CD4-positive, alpha-beta T cell treated with Interleukin-2 at 100 ng/mL for 4 hours (primary cell): ENCODE measurements around the gene MED13.
"Not testable (repeated sequence)": the region's sequence is repeated elsewhere in the genome, so short reads cannot be mapped to it uniquely, and the experiment has no call there.

Source experiments
- DNase-seq: peaks from one replicate; pipeline ENCODE4 v3.0.0-alpha.2; 2020; ENCODE audit warnings: low spot score

The MED13 gene

GRCh38 chr17:62052765-62053338, 12.2 kb downstream of the MED13 start:
- DNase-seq: no peak

GRCh38 chr17:62051053-62051452, 14.0 kb downstream of the MED13 start:
- no peak for DNase-seq

GRCh38 chr17:62049299-62049698, 15.8 kb downstream of the MED13 start:
- no peak for DNase-seq

- DNase-seq: no peak
Measured at GRCh38 chr17:62048262-62048661, 16.8 kb downstream of the MED13 start.

GRCh38 chr17:62045517-62045916, 19.6 kb downstream of the MED13 start:
- no peak for DNase-seq

- DNase-seq: no peak
Measured at GRCh38 chr17:62045109-62045508, 20.0 kb downstream of the MED13 start.

- no peak for DNase-seq
Measured at GRCh38 chr17:62043602-62044001, 21.5 kb downstream of the MED13 start.

GRCh38 chr17:62043140-62043539, 21.9 kb downstream of the MED13 start:
- DNase-seq: no peak

GRCh38 chr17:62038248-62038647, 26.8 kb downstream of the MED13 start:
- DNase-seq: no peak

- DNase-seq: no peak
Measured at GRCh38 chr17:62033317-62033716, 31.8 kb downstream of the MED13 start.

GRCh38 chr17:62032480-62032879, 32.6 kb downstream of the MED13 start:
- DNase-seq: no peak

- no peak for DNase-seq
Measured at GRCh38 chr17:62030264-62030663, 34.8 kb downstream of the MED13 start.

GRCh38 chr17:62024866-62025265, 40.2 kb downstream of the MED13 start:
- DNase-seq: no peak

GRCh38 chr17:62017912-62018311, 47.2 kb downstream of the MED13 start:
- no peak for DNase-seq

- DNase-seq: no peak
Measured at GRCh38 chr17:62017496-62017895, 47.6 kb downstream of the MED13 start.

GRCh38 chr17:62014526-62014925, 50.6 kb downstream of the MED13 start:
- no peak for DNase-seq

- no peak for DNase-seq
Measured at GRCh38 chr17:62009220-62009619, 55.9 kb downstream of the MED13 start.

- no peak for DNase-seq
Measured at GRCh38 chr17:62008294-62008693, 56.8 kb downstream of the MED13 start.

- DNase-seq: no peak
Measured at GRCh38 chr17:62004388-62004787, 60.7 kb downstream of the MED13 start.

- DNase-seq: not testable (repeated sequence)
Measured at GRCh38 chr17:62003141-62003540, 61.9 kb downstream of the MED13 start.

- no peak for DNase-seq
Measured at GRCh38 chr17:62001105-62001504, 64.0 kb downstream of the MED13 start.

- DNase-seq: no peak
Measured at GRCh38 chr17:62000186-62000585, 64.9 kb downstream of the MED13 start.

- DNase-seq: not testable (repeated sequence)
Measured at GRCh38 chr17:61998534-61998933, 66.5 kb downstream of the MED13 start.

GRCh38 chr17:61997664-61998063, 67.4 kb downstream of the MED13 start:
- no peak for DNase-seq
